Endothelial cell of umbilical vein (primary cell): ENCODE measurements around the gene PRDM16. TPM values are rescaled to one million over a fixed set of nuclear protein-coding genes. Genes with fewer than 3 reads are reported as not detected.

Experiments
- BruUV-seq: library from RNA; stranded (reverse); fragments of 400-500 nt; replicated peaks from 2 replicates; lab custom pipeline; 2021; lab: Mats Ljungman, UMichigan
- CTCF ChIA-PET: fragments of 300-600, 350-600 bp; sonication (Branson Sonifier 250); formaldehyde crosslinking; loops from one replicate; lab custom pipeline; 2021; ENCODE audit warnings: antibody characterized with exemption, inconsistent platforms; lab: Charles Lee
- POLR2A ChIA-PET: fragments of 300-600, 350-600 bp; sonication (Branson Sonifier 250); formaldehyde crosslinking; loops from one replicate; lab custom pipeline; 2021; ENCODE audit warnings: antibody characterized with exemption, inconsistent platforms; lab: Charles Lee
- DNase-seq: peaks from one replicate; pipeline ENCODE4 v3.0.0-alpha.2; 2011; ENCODE audit warnings: low read depth, low spot score
- FAIRE-seq: peaks from 2 replicates; lab custom pipeline; 2011; peaks lifted over from hg19 to GRCh38; lab: Jason Lieb, UNC
- H2AFZ ChIP-seq: 2 replicates; pipeline ENCODE4 v1.6.0; 2012; ENCODE audit warnings: low read depth, low read length, control low read depth, inconsistent platforms
- H3K27ac ChIP-seq: 2 replicates; pipeline ENCODE4 v1.5.1; 2011; ENCODE audit warnings: low read depth, mild to moderate bottlenecking, control low read depth, low read length, moderate library complexity; ENCODE audit not compliant: insufficient read depth
- H3K27me3 ChIP-seq, 2 experiments: 2 replicates each; pipeline versions ENCODE4 v1.6.0 to v1.6.1; 2011; ENCODE audit warnings: low read length in 2 of 2, mixed read lengths in 1 of 2; ENCODE audit not compliant: control insufficient read depth in 2 of 2, insufficient read depth in 2 of 2
- H3K36me3 ChIP-seq, 2 experiments: 2 replicates in 1 of 2; 3 replicates in 1 of 2; pipeline ENCODE4 v1.5.1; 2011; ENCODE audit warnings: low read length in 2 of 2, mild to moderate bottlenecking in 1 of 2, moderate library complexity in 1 of 2; ENCODE audit not compliant: control insufficient read depth in 2 of 2, insufficient read depth in 2 of 2; ENCODE audit errors: extremely low read depth in 1 of 2
- H3K4me1 ChIP-seq: 3 replicates; pipeline ENCODE4 v1.5.1; 2011; ENCODE audit warnings: mild to moderate bottlenecking, low read length; ENCODE audit not compliant: control insufficient read depth, insufficient read depth; ENCODE audit errors: extremely low read depth
- H3K4me2 ChIP-seq: 2 replicates; pipeline ENCODE4 v1.6.1; 2011; ENCODE audit warnings: low read length, control low read depth, mixed read lengths; ENCODE audit not compliant: insufficient read depth
- H3K4me3 ChIP-seq, 3 experiments: fragments of 200-600 bp in 1 of 3; sonication (generic), shearing (Covaris generic) in 1 of 3; replicated peaks in 1 of 3; 2 replicates each; pipeline ENCODE4 v1.5.1; 2011 to 2016; ENCODE audit warnings: control low read depth in 3 of 3, low read length in 3 of 3, mild to moderate bottlenecking in 2 of 3, inconsistent platforms in 1 of 3, low read depth in 1 of 3, moderate library complexity in 1 of 3; ENCODE audit not compliant: insufficient read depth in 1 of 3
- H3K79me2 ChIP-seq: 2 replicates; pipeline ENCODE4 v1.6.0; 2012; ENCODE audit warnings: low read length, inconsistent platforms; ENCODE audit not compliant: control insufficient read depth, insufficient read depth
- H3K9ac ChIP-seq: replicated peaks from 2 replicates; pipeline ENCODE3; 2011; ENCODE audit warnings: low read length, control low read depth; ENCODE audit not compliant: insufficient read depth; ENCODE audit errors: extremely low read depth
- H3K9me1 ChIP-seq: replicated peaks from 3 replicates; pipeline ENCODE4 v1.6.0; 2011; ENCODE audit warnings: mild to moderate bottlenecking, low read length; ENCODE audit not compliant: control insufficient read depth, insufficient read depth; ENCODE audit errors: extremely low read depth
- H3K9me3 ChIP-seq: replicated peaks from 2 replicates; pipeline ENCODE4 v1.5.1; 2012; ENCODE audit warnings: low read length, inconsistent platforms; ENCODE audit not compliant: control insufficient read depth, insufficient read depth
- H4K20me1 ChIP-seq: replicated peaks from 2 replicates; pipeline ENCODE3; 2011; ENCODE audit warnings: mild to moderate bottlenecking, low read length; ENCODE audit not compliant: control insufficient read depth, insufficient read depth; ENCODE audit errors: extremely low read depth
- CTCF ChIP-seq, 2 donors: IDR thresholded peaks; 1 replicate in 1 of 2; 2 replicates in 1 of 2; pipeline ENCODE4 v1.5.1; 2011; ENCODE audit warnings: low read length in 2 of 2, mild to moderate bottlenecking in 2 of 2, moderate library complexity in 2 of 2, control low read depth in 1 of 2, inconsistent platforms in 1 of 2, low read depth in 1 of 2; ENCODE audit not compliant: insufficient read depth in 1 of 2; ENCODE audit errors: extremely low read depth in 1 of 2
- EZH2 ChIP-seq: IDR thresholded peaks from 2 replicates; pipeline ENCODE4 v1.6.1; 2012; ENCODE audit warnings: borderline replicate concordance, low read depth, mild to moderate bottlenecking, moderate library complexity, low read length, inconsistent platforms; ENCODE audit not compliant: severe bottlenecking
- FOS ChIP-seq: IDR thresholded peaks from 2 replicates; pipeline ENCODE4 v1.6.1; 2011; ENCODE audit warnings: mild to moderate bottlenecking, low read length, moderate library complexity, borderline replicate concordance; ENCODE audit not compliant: insufficient read depth
- GATA2 ChIP-seq: IDR thresholded peaks from 2 replicates; pipeline ENCODE4 v1.7.0; 2011; ENCODE audit warnings: low read depth, mild to moderate bottlenecking, moderate library complexity, mixed read lengths, low read length; ENCODE audit not compliant: insufficient read length, insufficient read depth
- JUN ChIP-seq: IDR thresholded peaks from 2 replicates; pipeline ENCODE4 v1.6.1; 2011; ENCODE audit warnings: borderline replicate concordance, low read depth; ENCODE audit not compliant: insufficient read length, insufficient read depth
- MAX ChIP-seq: IDR thresholded peaks from 2 replicates; pipeline ENCODE4 v1.6.1; 2011; ENCODE audit not compliant: insufficient read depth, insufficient read length
- MYC ChIP-seq: IDR thresholded peaks from one replicate; pipeline ENCODE4 v1.6.1; 2011; ENCODE audit warnings: mild to moderate bottlenecking, low read depth, low read length
- POLR2A ChIP-seq: IDR thresholded peaks from 2 replicates; pipeline ENCODE4 v1.6.1; 2012; ENCODE audit warnings: low read depth, mild to moderate bottlenecking, control low read depth, low read length
- POLR2AphosphoS5 ChIP-seq: IDR thresholded peaks from 2 replicates; pipeline ENCODE4 v1.6.1; 2012; ENCODE audit warnings: low read depth, mild to moderate bottlenecking, control low read depth, low read length, moderate library complexity; ENCODE audit not compliant: insufficient read depth
- dilution Hi-C: fragments of 300-500 bp; cut with MboI; formaldehyde crosslinking; loops from one replicate; pipeline ENCODE4 v1.15.0; 2019; ENCODE audit warnings: low sequenced_read_pairs; ENCODE audit not compliant: extremely low pct_ligation_motif_present
- intact Hi-C: fragments of 100-400 bp; cut with micrococcal nuclease; formaldehyde crosslinking; loops from one replicate; pipeline ENCODE4 v1.10.0; 2022
- polyA plus RNA-seq, 4 experiments: library from polyadenylated mRNA; depleted of rRNA in 3 of 4; stranded (reverse) in 3 of 4; unstranded in 1 of 4; fragments of >200 nt; gene quantifications; 2 replicates each; pipeline versions ENCODE4 v1.2.1 to v1.2.3, GENCODE V29; 2011 to 2012; ENCODE audit warnings: missing spikeins in 1 of 4
- total RNA-seq: library from RNA; stranded (reverse); gene quantifications from 2 replicates; pipeline ENCODE4 v1.2.3, GENCODE V29; 2021

Gene PRDM16
- total and polyA plus RNA-seq, 2 donors (not counting 3 experiments of a cell fraction or from before 2014, with no cell fraction given), result not detected

GRCh38 chr1:3207217-3207848 lies 138.3 kb downstream of the PRDM16 start:
- TF ChIP-seq EZH2 (no peak), POLR2AphosphoS5 (no peak), JUN (no peak), CTCF (IDR thresholded peaks at IDR 0.05; ENCODE audit: extremely low read depth in 1 of 2, insufficient read depth in 1 of 2, low read depth in 1 of 2, low read length in 2 of 2) (no peak), FOS (no peak), POLR2A (no peak)
- H3K4me3 ChIP-seq, result no peak overlapping the region
- no peaks in the 10 kb centered on the region for H3K4me1 ChIP-seq
- FAIRE-seq (no peak), DNase-seq (no peak)
- intact Hi-C loops, result no loop called here
- H3K36me3 ChIP-seq, result no peaks in the 10 kb centered on the region
- CTCF ChIA-PET, result no interaction called here
- no TSS peak for BruUV-seq
- H3K9me1 ChIP-seq, result no peaks in the 10 kb centered on the region
- H3K9me3 ChIP-seq, result no peaks in the 10 kb centered on the region
- POLR2A ChIA-PET, result no interaction called here
- H3K9ac ChIP-seq, result no peak overlapping the region
- no peaks in the 10 kb centered on the region for H4K20me1 ChIP-seq
- no peak overlapping the region for H3K4me2 ChIP-seq
- no peak overlapping the region for H3K27ac ChIP-seq
- dilution Hi-C loops, result no loop called here
- no peaks in the 10 kb centered on the region for H3K79me2 ChIP-seq
- H2AFZ ChIP-seq, result no peak overlapping the region
- H3K27me3 ChIP-seq, result no peaks in the 10 kb centered on the region

- no peaks in the 10 kb centered on the region for H3K9me3 ChIP-seq
- no peaks in the 10 kb centered on the region for H3K4me1 ChIP-seq
- H3K9me1 ChIP-seq, result no peaks in the 10 kb centered on the region
- dilution Hi-C loops, result no loop called here
- TF ChIP-seq GATA2 (no peak), POLR2AphosphoS5 (no peak), JUN (no peak), MAX (no peak), MYC (no peak), EZH2 (no peak), CTCF (IDR thresholded peaks at IDR 0.05; ENCODE audit: extremely low read depth in 1 of 2, insufficient read depth in 1 of 2, low read depth in 1 of 2, low read length in 2 of 2) (no peak), POLR2A (no peak), FOS (no peak)
- H3K27me3 ChIP-seq, result no peaks in the 10 kb centered on the region
- ChIA-PET POLR2A (no interaction called here), CTCF (no interaction called here)
- no peaks in the 10 kb centered on the region for H3K36me3 ChIP-seq
- DNase-seq (no peak), FAIRE-seq (no peak)
- H3K4me3 ChIP-seq, result no peak overlapping the region
- no peak overlapping the region for H3K4me2 ChIP-seq
- H3K9ac ChIP-seq, result no peak overlapping the region
- no peaks in the 10 kb centered on the region for H4K20me1 ChIP-seq
- H3K79me2 ChIP-seq, result no peaks in the 10 kb centered on the region
- H2AFZ ChIP-seq, result no peak overlapping the region
- no TSS peak for BruUV-seq
- H3K27ac ChIP-seq, result no peak overlapping the region
- intact Hi-C loops, result no loop called here
These were observed 139.8 kb downstream of the PRDM16 start for GRCh38 chr1:3208819-3209200.
